ENCODE measurements around the gene GBE1.
A peak's percentile ranks its signal among the peaks of the same experiment; 100 is the strongest.
"Not testable (repeated sequence)": the region's sequence is repeated elsewhere in the genome, so short reads cannot be mapped to it uniquely, and the experiment has no call there.

Gene GBE1

DNA sequence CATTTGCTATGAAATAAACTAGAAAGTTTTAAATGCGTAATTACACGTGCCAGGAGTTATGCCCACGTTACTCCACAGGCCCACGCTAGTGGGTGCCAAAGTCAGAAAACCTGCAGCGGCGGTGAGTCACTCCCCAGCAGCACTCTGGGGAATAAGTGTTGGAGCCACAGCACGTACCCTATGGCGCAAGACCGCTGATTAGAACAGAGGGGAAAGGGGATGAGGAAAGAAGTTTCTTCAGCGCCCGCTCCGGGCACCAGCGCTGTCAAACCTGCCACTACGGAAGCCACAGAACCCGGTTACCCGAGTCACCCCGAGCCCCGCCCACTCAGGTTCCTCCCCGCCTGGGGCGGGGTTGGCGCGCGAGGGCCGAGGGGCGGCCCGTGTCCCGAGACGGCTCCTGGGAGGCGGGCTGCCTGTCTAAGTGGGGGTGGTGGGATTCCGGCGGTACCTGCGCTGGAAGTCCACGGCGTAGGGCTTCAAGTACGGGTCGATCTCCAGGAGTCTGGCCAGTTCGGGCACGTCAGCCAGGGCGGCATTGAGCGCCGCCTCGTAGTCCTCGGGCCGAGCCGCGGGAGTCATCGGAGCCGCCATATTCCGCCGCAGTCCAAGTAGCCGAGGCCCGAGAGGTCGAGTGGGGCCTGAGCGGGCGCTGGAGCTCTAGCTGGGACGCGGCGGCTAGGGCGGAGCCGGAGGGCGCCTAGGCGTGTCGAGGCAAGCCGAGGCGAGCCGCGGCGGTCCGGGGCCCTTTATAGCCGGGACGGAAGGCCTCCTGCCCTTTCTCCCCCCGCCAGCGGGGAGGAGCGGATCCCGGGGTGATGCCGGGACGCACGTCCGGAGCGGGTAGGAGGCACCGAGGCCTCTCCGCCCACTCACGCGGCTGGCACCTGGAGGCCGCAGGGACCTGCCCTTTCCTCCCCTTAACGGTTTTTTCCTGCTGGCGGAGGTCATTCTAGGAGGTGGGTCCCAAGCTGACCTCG is at the start of gene GBE1:
Gene GBE1 (minus strand): TSS at position 722 of the 980 bp plus-strand sequence. CDS start 128 bp downstream, at position 594.
- DNase-seq (ENCODE audit: low read depth in 2 of 2): peak; percentile 75 to 81

GRCh38 chr3:81808900-81809299 is 47.5 kb upstream of the GBE1 start:
- no peak for DNase-seq (ENCODE audit: low read depth in 2 of 2)

DNA sequence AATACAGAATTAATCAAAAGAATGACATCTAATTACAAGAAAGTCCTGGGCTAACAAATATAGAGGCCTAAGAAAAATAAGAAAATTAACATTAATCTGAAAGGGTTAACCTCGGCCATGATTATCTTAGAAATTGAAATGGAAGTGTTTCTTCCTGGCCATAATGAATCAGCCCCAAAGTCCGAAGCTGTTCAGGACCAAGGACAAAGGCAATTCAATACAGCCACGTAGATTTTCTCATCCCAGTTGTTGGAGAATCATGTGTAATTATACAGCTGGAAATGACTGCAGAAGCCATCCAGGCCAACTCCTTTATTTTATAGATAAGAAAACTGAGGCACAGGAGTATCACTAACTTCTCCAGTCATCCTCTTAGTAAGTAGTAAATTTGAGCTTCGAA is 38.0 kb upstream of the GBE1 start:
- no peak for DNase-seq (ENCODE audit: low read depth in 2 of 2)

GRCh38 chr3:81793410-81793809 is 32.0 kb upstream of the GBE1 start:
- DNase-seq (ENCODE audit: low read depth in 2 of 2): no peak

GRCh38 chr3:81790117-81790516 is 28.7 kb upstream of the GBE1 start:
- DNase-seq (ENCODE audit: low read depth in 2 of 2): no peak

GRCh38 chr3:81789691-81790090 is 28.2 kb upstream of the GBE1 start:
- no peak for DNase-seq (ENCODE audit: low read depth in 2 of 2)

GRCh38 chr3:81788610-81789009 is 27.2 kb upstream of the GBE1 start:
- DNase-seq (ENCODE audit: low read depth in 2 of 2): no peak

GRCh38 chr3:81788044-81788443 is 26.6 kb upstream of the GBE1 start:
- DNase-seq (ENCODE audit: low read depth in 2 of 2): no peak

DNA sequence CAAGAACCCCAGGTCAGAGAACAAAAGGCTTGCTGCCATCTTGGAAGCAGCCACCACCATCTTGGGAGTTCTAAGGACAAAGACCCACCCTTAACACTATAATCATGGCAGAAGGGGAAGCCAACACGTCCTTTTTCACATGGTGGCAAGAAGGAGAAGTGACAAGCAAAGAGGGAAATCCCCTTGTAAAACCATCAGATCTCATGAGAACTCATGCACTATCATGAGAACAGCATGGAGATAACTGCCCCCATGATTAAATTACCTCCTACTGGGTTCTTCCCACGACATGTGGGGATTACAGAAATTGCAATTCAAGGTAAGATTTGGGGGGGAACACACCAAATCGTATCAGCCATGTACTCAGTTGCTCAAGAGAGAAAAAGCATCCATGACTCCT is 21.1 kb upstream of the GBE1 start:
- DNase-seq (ENCODE audit: low read depth in 2 of 2): no peak

DNA sequence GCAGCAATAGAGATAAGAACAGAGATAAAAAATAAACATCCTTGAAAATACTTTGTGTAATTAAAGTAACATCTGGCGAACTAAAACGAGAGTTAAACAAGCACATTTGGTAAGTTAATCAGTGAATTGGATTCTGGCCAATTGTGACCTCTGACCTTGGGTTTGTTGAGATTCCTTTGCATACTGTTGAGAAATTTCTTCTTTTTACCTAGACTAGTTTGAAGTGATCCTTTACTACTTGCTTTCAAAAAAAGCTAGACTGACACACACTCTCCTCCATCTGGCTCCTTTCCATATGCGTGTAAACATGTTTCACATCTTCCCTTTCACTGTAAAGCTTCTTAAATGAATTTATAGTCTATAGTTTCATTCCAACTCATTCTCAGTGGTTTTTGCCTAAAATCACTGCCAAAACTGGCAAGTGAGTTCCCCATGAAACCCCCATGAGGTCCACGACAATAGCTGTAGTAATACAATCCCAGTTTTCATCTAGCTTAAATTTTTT is 17.3 kb upstream of the GBE1 start:
- no peak for DNase-seq (ENCODE audit: low read depth in 2 of 2)

DNA sequence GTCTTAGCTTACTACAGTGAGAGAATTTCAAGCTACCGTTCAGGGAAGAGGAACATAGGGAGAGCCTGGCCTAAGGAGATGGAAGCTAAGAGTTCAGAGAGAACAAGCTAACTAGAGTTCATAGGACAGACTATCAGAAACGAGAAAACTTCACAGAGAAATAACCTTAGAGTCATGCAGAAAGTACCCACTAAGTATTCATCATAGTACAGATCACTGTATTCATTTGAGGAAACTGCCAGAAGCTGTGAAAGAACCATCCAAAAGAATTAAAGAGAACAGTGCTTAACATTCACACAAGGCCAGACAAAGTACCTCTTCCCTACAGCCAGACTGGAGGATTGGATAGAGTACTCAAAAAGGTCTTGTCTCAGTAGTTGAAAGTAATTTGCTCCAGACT is 15.2 kb upstream of the GBE1 start:
- no peak for DNase-seq (ENCODE audit: low read depth in 2 of 2)

- DNase-seq (ENCODE audit: low read depth in 2 of 2): no peak
Observed at GRCh38 chr3:81770710-81771109, 9.3 kb upstream of the GBE1 start.

- no peak for DNase-seq (ENCODE audit: low read depth in 2 of 2)
Observed at GRCh38 chr3:81769299-81769698, 7.9 kb upstream of the GBE1 start.

DNA sequence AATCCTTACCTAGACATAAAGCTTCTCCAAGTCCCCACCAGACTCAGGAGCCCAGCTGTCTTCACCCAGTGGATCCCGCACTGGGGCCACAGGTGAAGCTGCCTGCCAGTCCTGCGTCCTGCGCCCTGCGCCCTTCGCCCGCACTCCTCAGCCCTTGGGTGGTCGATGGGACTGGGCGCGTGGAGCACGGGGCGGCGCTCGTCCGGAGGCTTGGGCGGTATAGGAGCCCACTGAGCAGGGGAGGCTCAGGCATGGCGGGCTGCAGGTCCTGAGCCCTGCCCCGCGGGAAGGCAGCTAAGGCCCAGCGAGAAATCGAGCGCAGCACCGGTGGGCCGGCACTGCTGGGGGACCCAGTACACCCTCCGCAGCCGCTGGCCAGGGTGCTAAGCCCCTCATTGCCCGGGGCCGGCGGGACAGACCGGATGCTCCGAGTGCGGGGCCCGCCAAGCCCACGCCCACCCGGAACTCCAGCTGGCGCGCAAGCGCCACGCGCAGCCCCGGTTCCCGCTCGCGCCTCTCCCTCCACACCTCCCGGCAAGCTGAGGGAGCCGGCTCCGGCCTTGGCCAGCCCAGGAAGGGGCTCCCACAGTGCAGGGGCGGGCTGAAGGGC is 5.9 kb upstream of the GBE1 start:
- not testable (repeated sequence) for DNase-seq (ENCODE audit: low read depth in 2 of 2)

GRCh38 chr3:81765400-81765799 is 4.0 kb upstream of the GBE1 start:
- no peak for DNase-seq (ENCODE audit: low read depth in 2 of 2)

- DNase-seq (ENCODE audit: low read depth in 2 of 2): no peak
Observed at GRCh38 chr3:81764665-81765064, 3.2 kb upstream of the GBE1 start.

- no peak for DNase-seq (ENCODE audit: low read depth in 2 of 2)
Observed at GRCh38 chr3:81764002-81764401, 2.6 kb upstream of the GBE1 start.

- DNase-seq (ENCODE audit: low read depth in 2 of 2): no peak
Observed at GRCh38 chr3:81763001-81763400, 1.6 kb upstream of the GBE1 start.

GRCh38 chr3:81761904-81762580 is 597 bp upstream of the GBE1 start:
- no peak for DNase-seq (ENCODE audit: low read depth in 2 of 2)

GRCh38 chr3:81760215-81760614 is 1.2 kb downstream of the GBE1 start:
- DNase-seq (ENCODE audit: low read depth in 2 of 2): no peak

- DNase-seq (ENCODE audit: low read depth in 2 of 2): not testable (repeated sequence)
Observed at GRCh38 chr3:81758771-81759170, 2.7 kb downstream of the GBE1 start.

- no peak for DNase-seq (ENCODE audit: low read depth in 2 of 2)
Observed at GRCh38 chr3:81758275-81758674, 3.2 kb downstream of the GBE1 start.

All from stimulated activated CD4-positive, alpha-beta T cell treated with anti-CD3 and anti-CD28 coated beads, Interleukin-1b, Interleukin-23, amount 100 ng/mL, for 4 hours (primary cell).